HG03108 (cell line): ENCODE data around the gene KNSTRN.

Experiments used
- ATAC-seq: cut with Tn5 transposase; IDR thresholded peaks from one replicate; pipeline ENCODE4 v1.9.1; 2021; ENCODE audit warnings: moderate library complexity; ENCODE audit not compliant: unreplicated experiment

KNSTRN gene

GRCh38 chr15:40428185-40428584 lies 45.7 kb downstream of the KNSTRN start:
- no peak for ATAC-seq

GRCh38 chr15:40429068-40429710 lies 46.7 kb downstream of the KNSTRN start:
- ATAC-seq, result no peak

DNA sequence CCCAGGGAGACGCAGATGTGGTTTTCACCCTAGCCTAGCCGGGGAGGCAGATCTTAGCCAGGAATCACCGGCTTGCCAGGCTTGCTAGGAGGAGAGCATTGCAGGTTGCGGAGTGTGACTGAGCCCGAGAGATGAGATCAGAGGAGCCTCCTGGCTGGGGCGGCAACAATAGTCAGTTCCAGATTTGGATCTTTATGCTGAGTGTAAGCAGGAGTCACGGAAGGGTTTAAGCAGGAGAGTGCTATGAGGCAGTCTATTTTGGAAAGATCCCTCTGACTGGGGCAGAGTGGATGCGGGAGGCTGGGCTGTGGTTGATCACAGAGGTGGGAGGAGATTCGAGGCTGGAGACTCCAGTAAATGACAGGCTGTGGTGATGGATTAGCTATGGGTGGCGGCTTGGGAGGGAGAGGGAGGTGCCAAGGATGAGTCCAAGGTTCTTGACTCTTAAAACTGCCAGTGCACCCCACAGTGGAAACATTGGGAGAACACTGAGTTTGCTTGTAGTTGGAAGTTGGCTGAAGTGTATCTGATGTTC lies 47.8 kb downstream of the KNSTRN start:
- no peak for ATAC-seq

DNA sequence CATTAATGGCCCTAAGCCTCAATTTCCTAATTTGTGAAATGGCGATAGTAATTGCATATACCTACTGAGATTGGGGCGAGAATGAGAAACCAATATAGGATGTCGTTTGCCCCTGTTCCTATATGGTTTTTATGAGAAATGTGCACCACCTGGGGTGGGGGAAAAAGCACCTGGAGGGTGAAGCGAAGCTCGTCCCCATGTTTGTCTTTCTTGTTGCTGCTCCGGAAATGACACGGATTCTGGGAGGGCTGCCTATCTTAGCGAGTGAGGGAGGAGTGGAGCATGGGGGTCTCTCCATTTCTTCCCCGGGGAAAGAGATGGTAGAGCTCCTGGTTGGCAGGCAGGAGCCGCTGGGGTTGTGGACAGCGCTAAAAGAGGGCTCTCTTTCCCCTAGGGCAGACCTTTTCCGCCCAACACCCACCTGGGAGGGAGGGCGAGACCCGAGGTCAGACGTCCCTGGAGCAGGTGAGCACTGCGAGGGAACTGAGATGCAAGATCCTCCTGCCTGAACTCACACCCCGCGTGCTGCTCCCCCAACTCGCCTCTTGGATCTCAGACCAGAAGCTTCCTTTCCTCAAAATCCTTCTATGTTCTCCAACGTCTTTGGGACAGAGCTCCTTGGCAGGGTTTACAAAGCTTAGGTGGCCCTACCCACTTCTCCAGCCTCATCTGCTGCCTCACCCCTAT lies 52.6 kb downstream of the KNSTRN start:
- ATAC-seq, result no peak

- no peak for ATAC-seq
These were observed 53.2 kb downstream of the KNSTRN start for GRCh38 chr15:40435710-40436089.

DNA sequence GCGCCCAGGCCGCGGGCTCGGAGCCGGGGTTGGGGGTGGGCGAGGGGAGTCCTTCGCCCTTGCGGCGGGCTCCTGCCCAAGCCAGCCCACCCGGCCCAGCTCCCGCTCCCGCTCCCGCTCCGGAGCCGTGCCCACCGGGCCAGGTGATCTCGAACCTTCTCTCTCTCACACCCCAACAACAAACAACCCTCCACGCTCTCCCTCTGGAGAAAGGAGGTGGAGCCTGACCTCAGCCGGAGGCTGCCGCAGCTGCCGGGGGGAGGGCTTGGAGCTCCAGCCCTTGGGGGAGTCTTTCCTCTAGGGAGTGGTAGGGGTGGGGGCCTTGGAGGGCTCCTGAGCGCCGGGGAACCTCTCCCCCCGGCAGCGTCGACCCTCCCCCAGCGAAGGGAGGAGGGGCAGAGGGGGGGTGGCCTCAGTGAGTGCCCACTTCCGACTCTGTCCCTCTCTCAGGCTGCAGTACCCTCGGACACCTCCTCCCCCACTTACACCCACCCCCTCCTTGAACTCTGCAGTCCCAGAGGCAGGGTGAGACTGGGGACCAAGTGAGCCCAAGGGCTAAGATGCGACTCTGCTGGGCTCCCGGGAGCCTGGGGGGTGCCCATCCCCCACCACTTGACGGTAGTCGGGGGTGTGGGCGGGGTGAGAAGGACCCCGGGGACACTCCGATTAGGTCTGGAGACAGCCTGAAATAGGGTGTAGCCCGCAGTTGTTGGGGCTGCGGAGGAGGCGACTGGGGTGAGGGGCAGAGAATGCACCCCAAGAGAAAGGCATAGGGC lies 53.8 kb downstream of the KNSTRN start:
- no peak for ATAC-seq

DNA sequence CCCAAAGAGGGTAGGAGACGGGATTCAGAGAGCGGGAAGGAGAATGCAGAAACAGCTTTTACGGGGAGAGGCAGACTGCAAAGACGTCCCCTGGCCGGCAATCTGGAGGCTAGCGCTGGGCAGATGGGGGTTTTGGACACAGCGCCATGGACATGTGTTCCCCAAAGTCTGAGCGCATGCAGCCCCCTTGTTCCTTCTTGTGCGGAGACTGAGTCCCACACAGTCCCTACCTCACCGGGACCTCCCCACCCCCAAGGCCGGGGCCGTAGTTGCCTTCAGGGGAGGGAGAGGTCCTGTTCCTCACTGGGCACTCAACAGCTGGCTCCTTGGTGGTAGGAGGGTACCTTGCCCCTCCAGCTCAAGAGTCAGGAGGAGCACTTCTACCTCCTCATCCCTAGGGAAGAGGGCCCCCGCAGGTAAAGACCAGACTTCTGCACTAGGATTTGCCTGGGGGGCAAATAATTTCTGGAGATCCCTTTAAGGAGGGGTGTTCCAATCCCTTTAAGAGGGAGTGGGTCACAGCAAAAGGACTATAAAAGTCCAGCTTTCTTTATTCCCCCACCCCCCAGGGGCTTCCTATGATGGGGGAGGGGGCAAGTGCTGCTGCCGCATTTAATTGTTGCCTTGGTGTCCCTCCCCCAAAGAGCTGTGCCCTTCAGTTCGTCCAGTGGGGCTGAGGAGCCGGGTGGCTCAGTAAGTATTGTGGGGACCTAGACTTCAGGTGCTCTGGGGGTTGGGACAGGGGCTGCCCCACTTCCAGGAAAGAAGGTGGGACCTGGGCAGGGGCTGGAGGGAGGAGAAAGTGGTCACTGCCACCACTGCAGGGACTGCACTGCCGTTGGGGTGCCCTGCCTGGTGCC lies 54.6 kb downstream of the KNSTRN start:
- no peak for ATAC-seq

DNA sequence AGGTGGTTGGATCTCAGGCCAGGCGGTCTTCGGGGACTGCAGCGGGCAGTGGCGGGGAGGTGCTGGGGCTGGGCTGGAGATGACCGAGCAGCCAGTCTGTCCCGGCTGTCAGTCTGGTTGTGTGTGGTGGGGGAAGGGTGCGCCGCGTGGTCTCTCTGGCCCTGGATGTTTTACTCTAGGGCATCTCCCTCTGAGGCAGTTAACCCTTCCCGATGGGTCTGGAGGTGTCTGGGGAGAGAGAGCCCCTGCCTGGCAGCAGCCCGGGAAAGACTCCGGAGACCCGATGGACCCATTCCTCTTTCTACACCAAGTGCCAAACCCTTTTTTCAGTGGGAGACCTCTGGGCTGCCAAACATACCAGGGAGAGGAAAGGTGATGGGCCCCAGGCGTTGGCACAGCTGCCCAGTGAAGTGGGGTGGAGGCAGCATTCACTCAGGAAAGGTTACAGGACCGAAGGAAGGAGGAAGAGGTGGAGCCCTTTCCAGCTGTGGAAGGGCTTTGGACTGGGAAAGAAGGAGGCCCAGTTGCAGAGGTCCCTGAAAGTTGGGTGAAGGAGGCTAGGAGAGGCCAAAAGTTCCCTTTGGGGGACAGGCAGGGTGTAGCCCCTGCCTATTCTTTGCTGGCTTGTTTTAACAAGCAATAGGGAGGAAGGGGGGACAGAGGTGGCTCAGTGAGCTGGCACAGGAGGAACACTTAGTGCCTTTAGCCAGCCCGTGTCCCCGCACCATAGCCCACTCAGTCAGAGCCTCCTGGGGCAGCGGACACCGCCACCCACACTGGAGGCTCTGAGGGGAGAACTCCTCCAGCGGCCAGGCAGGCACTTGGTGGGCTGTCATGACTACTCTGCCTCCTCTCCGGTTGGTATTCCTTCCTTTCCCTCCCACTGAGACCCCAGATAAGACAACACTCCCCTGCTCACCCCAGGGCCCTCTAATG lies 55.5 kb downstream of the KNSTRN start:
- ATAC-seq, result no peak

- no peak for ATAC-seq
These were observed 56.2 kb downstream of the KNSTRN start for GRCh38 chr15:40438712-40439111.

DNA sequence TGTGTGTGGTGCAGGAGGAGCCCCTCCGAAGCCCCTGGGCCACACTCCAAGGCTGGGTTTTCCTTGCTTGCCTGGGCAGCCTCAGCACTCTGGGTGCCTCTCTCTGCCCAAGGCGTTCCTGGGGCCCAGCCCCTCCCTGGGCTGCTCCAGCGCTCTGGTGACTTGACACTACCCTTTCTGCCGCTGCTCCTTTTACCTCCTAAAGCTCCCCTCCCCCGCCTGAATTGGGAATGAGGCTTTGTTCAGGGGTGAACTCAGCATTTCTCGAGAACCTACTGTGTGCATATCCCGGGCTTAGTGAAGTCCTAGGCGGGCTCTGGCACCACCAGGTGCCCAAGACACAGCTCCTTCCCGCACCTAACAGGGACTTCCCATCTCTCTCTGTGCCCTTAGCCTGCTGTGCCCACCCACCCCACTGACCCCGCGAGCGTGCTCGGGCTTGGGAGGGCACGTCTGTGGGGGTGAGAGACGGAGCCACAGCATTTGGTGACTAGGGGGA lies 57.0 kb downstream of the KNSTRN start:
- ATAC-seq, result no peak

- no peak for ATAC-seq
These were observed 57.6 kb downstream of the KNSTRN start for GRCh38 chr15:40439960-40440742.

DNA sequence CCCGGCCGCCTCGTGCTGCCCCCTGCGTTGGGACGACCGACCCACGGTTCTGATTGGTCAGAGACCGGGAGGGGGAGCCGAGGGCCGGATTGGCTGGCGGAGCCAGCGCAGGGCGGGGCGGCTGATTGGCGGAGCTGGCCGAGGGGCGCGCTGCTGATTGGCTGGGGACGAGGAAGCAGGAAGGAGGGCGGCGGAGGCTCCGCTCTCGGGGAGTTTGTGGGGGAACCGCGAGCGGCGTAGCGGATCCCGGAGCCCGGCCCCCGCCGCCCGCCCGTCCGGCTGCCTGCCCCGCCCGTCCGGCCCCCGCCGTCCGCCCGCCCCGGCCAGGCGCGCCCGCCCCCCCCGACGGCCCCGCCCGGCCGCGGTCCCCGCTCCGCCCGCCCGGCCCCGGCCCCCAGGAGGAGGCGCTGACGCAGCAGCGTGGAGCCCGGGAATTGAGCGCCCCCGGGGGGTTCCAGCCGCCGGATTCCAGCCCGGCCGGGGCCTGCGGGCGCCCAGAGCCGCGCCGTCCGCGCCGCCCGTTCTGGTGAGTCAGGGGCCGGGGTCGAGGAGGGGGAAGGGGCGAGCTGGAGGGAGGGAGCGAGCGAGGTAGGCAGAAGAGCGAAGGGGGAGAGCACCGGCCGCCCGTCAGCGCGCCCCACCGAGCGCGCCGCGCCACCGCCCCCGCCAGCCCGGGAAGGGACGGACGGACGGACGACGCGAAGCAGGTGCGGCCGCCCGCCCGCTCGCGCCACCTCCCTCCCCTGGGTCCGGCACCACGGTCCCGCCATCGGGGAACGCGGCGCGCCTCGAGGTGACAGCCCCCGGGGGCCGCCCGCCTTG lies 58.4 kb downstream of the KNSTRN start, which contains the start of gene BAHD1:
BAHD1 (plus strand) TSS at position 211 of the 822 bp plus-strand sequence. CDS start 17,512 bp downstream, outside the sequence.
- peak; percentile 86 for ATAC-seq

- ATAC-seq, result no peak
These were observed 59.3 kb downstream of the KNSTRN start for GRCh38 chr15:40441565-40442531.

GRCh38 chr15:40443255-40443654 lies 60.7 kb downstream of the KNSTRN start:
- ATAC-seq, result no peak

- no peak for ATAC-seq
These were observed 61.3 kb downstream of the KNSTRN start for GRCh38 chr15:40443846-40444245.
